ENCODE measurements around the gene TRANK1. TPM values are rescaled to one million over a fixed set of nuclear protein-coding genes. Genes with fewer than 3 reads are reported as not detected.
"Not testable (repeated sequence)": the region's sequence is repeated elsewhere in the genome, so short reads cannot be mapped to it uniquely, and the experiment has no call there.

The TRANK1 gene
- total RNA-seq, 1 donor from 2014 or later: 21.6 TPM

- no peak for TF ChIP-seq CTCF (IDR thresholded peaks at IDR 0.05)
- peaks cover 2% of the 10 kb centered on the region for H3K36me3 Mint-ChIP-seq (ENCODE audit: low read depth)
- H3K4me3 Mint-ChIP-seq (ENCODE audit: unreplicated experiment): no peak overlapping the region
- no peaks in the 10 kb centered on the region for H3K9me3 Mint-ChIP-seq (ENCODE audit: low read depth)
- no peak overlapping the region for H3K27ac Mint-ChIP-seq (ENCODE audit: unreplicated experiment)
- H3K27me3 Mint-ChIP-seq (ENCODE audit: low read depth): no peaks in the 10 kb centered on the region
- H3K4me1 Mint-ChIP-seq (ENCODE audit: low read depth): peaks cover 21% of the 10 kb centered on the region
- DNase-seq (ENCODE audit: low spot score): no peak
These were observed 36.1 kb downstream of the TRANK1 start for GRCh38 chr3:36908647-36909180.

GRCh38 chr3:36907911-36908646 lies 36.8 kb downstream of the TRANK1 start:
- no peaks in the 10 kb centered on the region for H3K9me3 Mint-ChIP-seq (ENCODE audit: low read depth)
- DNase-seq (ENCODE audit: low spot score): no peak
- peaks cover 23% of the 10 kb centered on the region for H3K4me1 Mint-ChIP-seq (ENCODE audit: low read depth)
- TF ChIP-seq CTCF (IDR thresholded peaks at IDR 0.05): no peak
- H3K27ac Mint-ChIP-seq (ENCODE audit: unreplicated experiment): peak overlapping the region; percentile 67
- no peaks in the 10 kb centered on the region for H3K27me3 Mint-ChIP-seq (ENCODE audit: low read depth)
- H3K36me3 Mint-ChIP-seq (ENCODE audit: low read depth): peaks cover 4% of the 10 kb centered on the region
- peak overlapping the region; percentile 44 for H3K4me3 Mint-ChIP-seq (ENCODE audit: unreplicated experiment)

- Mint-ChIP-seq H3K27ac (ENCODE audit: unreplicated experiment) (no peak overlapping the region), H3K36me3 (ENCODE audit: low read depth) (peaks cover 4% of the 10 kb centered on the region)
- no peak for DNase-seq (ENCODE audit: low spot score)
These were observed 38.2 kb downstream of the TRANK1 start for GRCh38 chr3:36906504-36907149.

GRCh38 chr3:36905545-36905944 lies 39.3 kb downstream of the TRANK1 start:
- TF ChIP-seq CTCF (IDR thresholded peaks at IDR 0.05): no peak
- Mint-ChIP-seq H3K9me3 (ENCODE audit: low read depth) (no peaks in the 10 kb centered on the region), H3K4me3 (ENCODE audit: unreplicated experiment) (no peak overlapping the region), H3K27me3 (ENCODE audit: low read depth) (no peaks in the 10 kb centered on the region), H3K36me3 (ENCODE audit: low read depth) (peaks cover 4% of the 10 kb centered on the region), H3K4me1 (ENCODE audit: low read depth) (peaks cover 18% of the 10 kb centered on the region), H3K27ac (ENCODE audit: unreplicated experiment) (no peak overlapping the region)
- no peak for DNase-seq (ENCODE audit: low spot score)

More at GRCh38 chr3:36906504-36907149, 38.2 kb downstream of the TRANK1 start:
- H3K27me3 Mint-ChIP-seq (ENCODE audit: low read depth): no peaks in the 10 kb centered on the region
- H3K4me1 Mint-ChIP-seq (ENCODE audit: low read depth): peaks cover 18% of the 10 kb centered on the region
- H3K4me3 Mint-ChIP-seq (ENCODE audit: unreplicated experiment): no peak overlapping the region
- no peak for TF ChIP-seq CTCF (IDR thresholded peaks at IDR 0.05)
- H3K9me3 Mint-ChIP-seq (ENCODE audit: low read depth): no peaks in the 10 kb centered on the region

- no peak overlapping the region for H3K4me3 Mint-ChIP-seq (ENCODE audit: unreplicated experiment)
- no peak for DNase-seq (ENCODE audit: low spot score)
- H3K27me3 Mint-ChIP-seq (ENCODE audit: low read depth): no peaks in the 10 kb centered on the region
- H3K4me1 Mint-ChIP-seq (ENCODE audit: low read depth): peaks cover 18% of the 10 kb centered on the region
- peaks cover 5% of the 10 kb centered on the region for H3K36me3 Mint-ChIP-seq (ENCODE audit: low read depth)
- H3K27ac Mint-ChIP-seq (ENCODE audit: unreplicated experiment): no peak overlapping the region
- peak; percentile 57 for TF ChIP-seq CTCF (IDR thresholded peaks at IDR 0.05)
- H3K9me3 Mint-ChIP-seq (ENCODE audit: low read depth): no peaks in the 10 kb centered on the region
These were observed 40.2 kb downstream of the TRANK1 start for GRCh38 chr3:36904641-36905040.

GRCh38 chr3:36904065-36904464 lies 40.8 kb downstream of the TRANK1 start:
- not testable (repeated sequence) for H3K9me3 Mint-ChIP-seq (ENCODE audit: low read depth); H3K27ac Mint-ChIP-seq (ENCODE audit: unreplicated experiment); H3K4me3 Mint-ChIP-seq (ENCODE audit: unreplicated experiment); H3K27me3 Mint-ChIP-seq (ENCODE audit: low read depth); H3K36me3 Mint-ChIP-seq (ENCODE audit: low read depth); DNase-seq (ENCODE audit: low spot score)
- H3K4me1 Mint-ChIP-seq (ENCODE audit: low read depth): peaks cover 18% of the 10 kb centered on the region
